Activated naive CD8-positive, alpha-beta T cell treated with anti-CD3 and anti-CD28 coated beads for 36 hours (primary cell): ENCODE data around the gene DHX30. TPM values are rescaled to one million over a fixed set of nuclear protein-coding genes. Genes with fewer than 3 reads are reported as not detected.
"Not testable (repeated sequence)": the region's sequence is repeated elsewhere in the genome, so short reads cannot be mapped to it uniquely, and the experiment has no call there.

ENCODE experiments used
- DNase-seq: peaks from one replicate; pipeline ENCODE4 v3.0.0; 2021
- H3K27ac Mint-ChIP-seq: one replicate; pipeline ENCODE4 v1.8.0; 2022; ENCODE audit warnings: mild to moderate bottlenecking, moderate library complexity, mixed read lengths
- H3K27me3 Mint-ChIP-seq: one replicate; pipeline ENCODE4 v1.8.0; 2022; ENCODE audit warnings: mild to moderate bottlenecking, mixed read lengths
- H3K36me3 Mint-ChIP-seq: one replicate; pipeline ENCODE4 v1.8.0; 2021; ENCODE audit warnings: mild to moderate bottlenecking, mixed read lengths
- H3K4me1 Mint-ChIP-seq: one replicate; pipeline ENCODE4 v1.8.0; 2021; ENCODE audit warnings: mixed read lengths
- H3K4me3 Mint-ChIP-seq: one replicate; pipeline ENCODE4 v1.8.0; 2022; ENCODE audit warnings: mild to moderate bottlenecking, moderate library complexity, mixed read lengths
- H3K9me3 Mint-ChIP-seq: one replicate; pipeline ENCODE4 v1.8.0; 2022; ENCODE audit warnings: mixed read lengths
- total RNA-seq, 2 experiments: library from RNA; stranded (reverse); gene quantifications; one replicate each; pipeline ENCODE4 v1.2.3, GENCODE V29; 2021

Gene DHX30
- 100 to 1,000 TPM; 105 to 110 TPM for total RNA-seq

- H3K4me3 Mint-ChIP-seq = peak within 1 kb of the TSS; percentile 98
- peak within 1 kb of the TSS; percentile 97 for H3K27ac Mint-ChIP-seq
- H3K27me3 Mint-ChIP-seq = no peaks in the 10 kb centered on the region
- H3K36me3 Mint-ChIP-seq = peaks cover 2% of the 10 kb centered on the region
- peaks cover 16% of the 10 kb centered on the region for H3K4me1 Mint-ChIP-seq
- peak; percentile 90 for DNase-seq
- no peaks in the 10 kb centered on the region for H3K9me3 Mint-ChIP-seq
These were observed at the start of gene DHX30 for GRCh38 chr3:47802734-47803479. DHX30 (plus strand) TSS chr3:47803138; CDS start chr3:47810684, 7,546 bp downstream.

- H3K4me1 Mint-ChIP-seq = peaks cover 10% of the 10 kb centered on the region
- H3K4me3 Mint-ChIP-seq = no peak overlapping the region
- no peaks in the 10 kb centered on the region for H3K9me3 Mint-ChIP-seq
- H3K27ac Mint-ChIP-seq = no peak overlapping the region
- no peak for DNase-seq
- H3K36me3 Mint-ChIP-seq = peaks cover 15% of the 10 kb centered on the region
- H3K27me3 Mint-ChIP-seq = no peaks in the 10 kb centered on the region
These were observed 44.5 kb upstream of the DHX30 start for GRCh38 chr3:47758261-47759025.

- not testable (repeated sequence) for H3K27ac Mint-ChIP-seq, H3K27me3 Mint-ChIP-seq, DNase-seq, H3K9me3 Mint-ChIP-seq, H3K4me3 Mint-ChIP-seq
- H3K36me3 Mint-ChIP-seq = peaks cover 13% of the 10 kb centered on the region
- peaks cover 12% of the 10 kb centered on the region for H3K4me1 Mint-ChIP-seq
These were observed 42.7 kb upstream of the DHX30 start for GRCh38 chr3:47760207-47760606.

GRCh38 chr3:47761046-47761445, 41.9 kb upstream of the DHX30 start:
- Mint-ChIP-seq H3K27me3 (no peaks in the 10 kb centered on the region), H3K4me3 (no peak overlapping the region), H3K27ac (no peak overlapping the region), H3K4me1 (peaks cover 12% of the 10 kb centered on the region), H3K36me3 (peaks cover 15% of the 10 kb centered on the region), H3K9me3 (no peaks in the 10 kb centered on the region)
- DNase-seq = no peak

GRCh38 chr3:47762233-47762632, 40.7 kb upstream of the DHX30 start:
- H3K4me3 Mint-ChIP-seq = no peak overlapping the region
- DNase-seq = no peak
- peaks cover 14% of the 10 kb centered on the region for H3K4me1 Mint-ChIP-seq
- H3K27me3 Mint-ChIP-seq = no peaks in the 10 kb centered on the region
- H3K27ac Mint-ChIP-seq = peak overlapping the region; percentile 21
- peaks cover 6% of the 10 kb centered on the region for H3K36me3 Mint-ChIP-seq
- H3K9me3 Mint-ChIP-seq = no peaks in the 10 kb centered on the region

- no peak overlapping the region for H3K4me3 Mint-ChIP-seq
These were observed 36.8 kb upstream of the DHX30 start for GRCh38 chr3:47766186-47766585.

GRCh38 chr3:47772047-47772446, 30.9 kb upstream of the DHX30 start:
- Mint-ChIP-seq H3K27me3 (no peaks in the 10 kb centered on the region), H3K36me3 (peaks cover 21% of the 10 kb centered on the region), H3K9me3 (no peaks in the 10 kb centered on the region), H3K4me3 (no peak overlapping the region), H3K27ac (no peak overlapping the region), H3K4me1 (peaks cover 13% of the 10 kb centered on the region)
- no peak for DNase-seq

More at GRCh38 chr3:47766186-47766585, 36.8 kb upstream of the DHX30 start:
- no peak for DNase-seq
- Mint-ChIP-seq H3K27me3 (no peaks in the 10 kb centered on the region), H3K27ac (no peak overlapping the region), H3K4me1 (peaks cover 11% of the 10 kb centered on the region), H3K36me3 (peaks cover 8% of the 10 kb centered on the region), H3K9me3 (no peaks in the 10 kb centered on the region)

GRCh38 chr3:47772788-47773187, 30.1 kb upstream of the DHX30 start:
- no peak for DNase-seq
- H3K36me3 Mint-ChIP-seq = peaks cover 20% of the 10 kb centered on the region
- H3K4me3 Mint-ChIP-seq = no peak overlapping the region
- H3K27me3 Mint-ChIP-seq = no peaks in the 10 kb centered on the region
- H3K4me1 Mint-ChIP-seq = peaks cover 13% of the 10 kb centered on the region
- H3K27ac Mint-ChIP-seq = no peak overlapping the region
- H3K9me3 Mint-ChIP-seq = no peaks in the 10 kb centered on the region

GRCh38 chr3:47778746-47779145, 24.2 kb upstream of the DHX30 start:
- Mint-ChIP-seq H3K4me1 (peaks cover 26% of the 10 kb centered on the region), H3K4me3 (no peak overlapping the region), H3K9me3 (no peaks in the 10 kb centered on the region), H3K36me3 (peaks cover 8% of the 10 kb centered on the region), H3K27ac (no peak overlapping the region), H3K27me3 (no peaks in the 10 kb centered on the region)
- no peak for DNase-seq

- peak; percentile 75 for DNase-seq
- peaks cover 3% of the 10 kb centered on the region for H3K36me3 Mint-ChIP-seq
- H3K4me1 Mint-ChIP-seq = peaks cover 18% of the 10 kb centered on the region
- peak overlapping the region; percentile 98 for H3K4me3 Mint-ChIP-seq
- H3K27ac Mint-ChIP-seq = peak overlapping the region; percentile 94
- H3K27me3 Mint-ChIP-seq = no peaks in the 10 kb centered on the region
- H3K9me3 Mint-ChIP-seq = no peaks in the 10 kb centered on the region
These were observed 21.9 kb upstream of the DHX30 start for GRCh38 chr3:47780741-47781684.

GRCh38 chr3:47781685-47782445, 21.1 kb upstream of the DHX30 start, which contains the start of gene SMARCC1:
SMARCC1 (minus strand) TSS chr3:47781893; CDS start chr3:47781797, 96 bp downstream.
- peak; percentile 99 for DNase-seq
- H3K27me3 Mint-ChIP-seq = no peaks in the 10 kb centered on the region
- no peaks in the 10 kb centered on the region for H3K9me3 Mint-ChIP-seq
- H3K4me1 Mint-ChIP-seq = peaks cover 18% of the 10 kb centered on the region
- H3K4me3 Mint-ChIP-seq = peak within 1 kb of the TSS; percentile 98
- peak within 1 kb of the TSS; percentile 98 for H3K27ac Mint-ChIP-seq
- peaks cover 3% of the 10 kb centered on the region for H3K36me3 Mint-ChIP-seq

- peaks cover 3% of the 10 kb centered on the region for H3K36me3 Mint-ChIP-seq
- no peaks in the 10 kb centered on the region for H3K27me3 Mint-ChIP-seq
- H3K27ac Mint-ChIP-seq = peak overlapping the region; percentile 98
- H3K9me3 Mint-ChIP-seq = no peaks in the 10 kb centered on the region
- DNase-seq = no peak
- H3K4me3 Mint-ChIP-seq = peak overlapping the region; percentile 95
- peaks cover 18% of the 10 kb centered on the region for H3K4me1 Mint-ChIP-seq
These were observed 20.3 kb upstream of the DHX30 start for GRCh38 chr3:47782446-47783308.

- Mint-ChIP-seq H3K4me1 (peaks cover 18% of the 10 kb centered on the region), H3K4me3 (no peak overlapping the region), H3K9me3 (no peaks in the 10 kb centered on the region), H3K27me3 (no peaks in the 10 kb centered on the region), H3K27ac (no peak overlapping the region), H3K36me3 (peaks cover 3% of the 10 kb centered on the region)
- no peak for DNase-seq
These were observed 19.3 kb upstream of the DHX30 start for GRCh38 chr3:47783673-47784072.
